ENCODE measurements around the gene GRIN2C.

Gene GRIN2C

GRCh38 chr17:74846621-74847020 is 13.1 kb downstream of the GRIN2C start:
- no peak for DNase-seq (ENCODE audit: low read depth)

GRCh38 chr17:74843352-74843627 is 16.4 kb downstream of the GRIN2C start:
- DNase-seq (ENCODE audit: low read depth) = no peak

- no peak for DNase-seq (ENCODE audit: low read depth)
Observed at GRCh38 chr17:74842599-74843351, 16.9 kb downstream of the GRIN2C start.

GRCh38 chr17:74842146-74842598 is 17.5 kb downstream of the GRIN2C start:
- DNase-seq (ENCODE audit: low read depth) = no peak

DNA sequence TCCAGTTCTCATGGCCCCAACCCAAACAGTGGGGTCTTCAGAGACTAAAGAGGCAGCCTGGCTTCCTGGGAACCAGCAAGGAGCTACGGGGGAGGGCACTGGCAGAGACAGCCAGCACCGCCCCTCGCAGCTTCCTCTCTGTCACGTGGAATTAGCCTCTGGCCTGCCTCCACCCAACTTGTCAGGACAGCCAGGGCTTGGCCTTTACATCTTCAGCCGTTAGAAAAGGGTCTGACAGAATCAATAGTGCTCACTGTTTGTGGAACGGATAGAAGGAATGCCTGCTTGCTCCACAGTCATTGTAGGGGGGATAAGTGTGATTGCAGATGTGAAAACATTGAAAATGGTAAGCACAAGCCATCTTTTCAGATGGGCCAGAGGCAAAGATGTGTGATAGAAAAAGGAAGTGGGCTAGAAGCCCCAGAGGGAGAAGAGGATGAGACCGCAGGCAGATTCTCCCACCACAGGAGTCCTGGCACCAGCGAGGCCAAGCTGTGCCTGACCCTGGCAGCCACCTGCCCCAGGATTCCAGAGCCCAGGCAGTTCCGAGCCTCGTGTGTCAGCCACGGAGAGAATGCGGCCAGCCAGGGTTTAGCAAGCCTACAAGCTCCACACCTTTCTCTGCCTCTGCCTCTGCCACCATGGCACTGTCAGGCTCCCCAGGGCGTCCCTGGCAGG is 18.6 kb downstream of the GRIN2C start:
- no peak for DNase-seq (ENCODE audit: low read depth)

DNA sequence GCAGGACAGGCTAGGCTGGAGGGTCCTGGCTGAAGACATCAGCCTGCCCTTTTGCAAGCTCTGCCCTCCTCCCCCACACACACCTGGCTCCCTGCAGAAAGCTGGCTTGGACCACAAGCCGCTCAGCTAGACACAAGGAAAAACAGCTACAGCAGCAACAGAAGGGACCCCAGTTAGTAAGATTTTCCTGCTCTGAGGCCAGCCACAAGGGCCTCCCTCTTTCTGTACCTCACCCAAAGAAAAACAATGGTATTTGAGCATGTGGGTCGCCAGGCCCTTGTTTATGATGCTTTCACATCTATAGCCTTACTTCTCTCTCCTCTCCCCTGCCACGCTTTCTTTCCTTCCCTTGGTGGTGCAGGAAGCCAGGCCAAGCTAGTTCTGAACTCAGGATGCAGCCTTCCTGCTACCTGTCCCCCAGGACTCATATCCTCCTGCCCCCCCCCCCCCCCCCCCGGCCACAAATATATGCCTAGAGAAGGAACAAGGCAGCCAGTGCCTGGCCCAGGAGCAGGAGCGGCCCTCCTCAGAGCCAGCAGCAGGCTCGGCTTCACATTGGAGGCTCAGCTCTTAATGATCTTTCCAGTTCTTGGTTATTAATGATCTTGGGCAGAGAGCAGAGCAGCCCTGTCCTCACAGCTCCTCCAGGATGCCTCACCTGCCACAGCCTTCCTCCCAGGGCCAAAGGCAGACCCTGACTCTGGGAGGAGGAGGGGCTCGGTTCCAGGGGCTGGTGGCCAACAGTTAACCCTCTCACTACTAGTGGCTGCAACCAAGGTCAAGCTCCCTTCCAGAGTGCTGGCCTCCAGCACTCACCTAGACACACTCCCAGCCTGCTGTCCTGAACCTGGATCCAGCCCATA is 19.5 kb downstream of the GRIN2C start:
- DNase-seq (ENCODE audit: low read depth) = no peak

GRCh38 chr17:74838274-74838673 is 21.4 kb downstream of the GRIN2C start:
- DNase-seq (ENCODE audit: low read depth) = no peak

GRCh38 chr17:74836691-74837467 is 22.8 kb downstream of the GRIN2C start:
- DNase-seq (ENCODE audit: low read depth) = no peak

- DNase-seq (ENCODE audit: low read depth) = no peak
Observed at GRCh38 chr17:74836191-74836590, 23.5 kb downstream of the GRIN2C start.

DNA sequence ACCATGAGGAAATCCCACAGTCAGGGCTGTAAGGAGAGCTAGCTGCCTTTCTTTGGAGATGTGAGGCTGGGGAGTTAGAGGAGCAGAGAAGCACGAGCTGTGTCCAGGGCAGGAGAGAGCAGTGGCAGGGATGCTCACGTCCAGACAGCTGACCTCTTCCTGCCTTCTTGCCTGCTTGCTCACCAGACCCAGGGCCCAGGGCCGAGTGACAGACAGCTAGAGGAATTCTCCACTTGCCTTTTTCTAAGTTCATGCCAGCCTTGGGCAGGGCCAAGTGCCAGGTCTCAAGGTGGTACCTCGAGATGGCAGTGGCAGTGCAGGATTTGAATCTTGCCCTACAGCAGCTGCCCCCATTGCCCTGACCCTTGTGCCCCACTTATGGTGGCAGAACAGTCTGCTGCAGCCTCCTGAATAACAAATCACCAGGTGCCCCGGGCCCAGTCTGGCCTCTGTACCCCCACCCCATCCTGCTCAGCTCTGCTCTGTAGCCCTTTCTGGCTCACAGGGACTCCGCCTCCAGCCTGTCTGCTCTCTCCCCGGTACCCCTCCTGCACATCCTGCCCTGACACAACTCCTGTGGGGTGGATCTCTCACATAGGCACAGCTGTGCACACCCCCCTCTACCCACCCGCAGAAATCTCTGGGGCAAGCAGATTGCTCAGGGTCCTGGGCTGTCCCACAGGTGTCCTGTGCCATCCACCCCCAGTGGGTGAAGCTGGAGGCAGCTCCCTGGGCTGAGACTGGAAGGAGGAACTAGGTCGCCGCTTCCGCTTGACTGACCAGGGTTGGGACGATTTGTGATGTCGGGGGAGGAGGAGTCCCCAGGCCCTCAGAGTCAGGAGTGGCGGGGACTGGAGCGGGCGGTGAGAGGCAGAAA is 25.9 kb downstream of the GRIN2C start:
- no peak for DNase-seq (ENCODE audit: low read depth)

- no peak for DNase-seq (ENCODE audit: low read depth)
Observed at GRCh38 chr17:74832421-74832820, 27.3 kb downstream of the GRIN2C start.

- no peak for DNase-seq (ENCODE audit: low read depth)
Observed at GRCh38 chr17:74831444-74832146, 28.1 kb downstream of the GRIN2C start.

- DNase-seq (ENCODE audit: low read depth) = no peak
Observed at GRCh38 chr17:74830861-74831260, 28.8 kb downstream of the GRIN2C start.

DNA sequence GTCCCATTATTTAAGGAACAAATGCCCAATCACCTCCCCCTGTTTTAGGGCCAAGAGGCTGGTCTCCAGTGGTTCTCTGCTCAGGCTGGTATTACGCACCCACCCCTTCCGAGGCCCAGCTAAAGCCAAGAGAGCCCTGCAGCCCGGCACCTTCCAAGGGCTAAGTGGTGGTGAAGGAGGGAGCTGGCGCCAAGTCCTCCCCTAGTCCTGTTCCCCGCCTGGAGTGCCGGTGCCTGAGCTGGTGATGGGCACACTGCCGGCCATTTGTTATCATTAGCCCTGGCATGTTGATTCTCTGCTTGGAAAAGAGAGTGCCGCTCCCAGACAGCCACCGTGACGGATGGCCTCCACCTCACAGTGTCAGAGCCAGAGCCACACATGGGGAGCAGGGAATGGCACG is 31.9 kb downstream of the GRIN2C start:
- no peak for DNase-seq (ENCODE audit: low read depth)

DNA sequence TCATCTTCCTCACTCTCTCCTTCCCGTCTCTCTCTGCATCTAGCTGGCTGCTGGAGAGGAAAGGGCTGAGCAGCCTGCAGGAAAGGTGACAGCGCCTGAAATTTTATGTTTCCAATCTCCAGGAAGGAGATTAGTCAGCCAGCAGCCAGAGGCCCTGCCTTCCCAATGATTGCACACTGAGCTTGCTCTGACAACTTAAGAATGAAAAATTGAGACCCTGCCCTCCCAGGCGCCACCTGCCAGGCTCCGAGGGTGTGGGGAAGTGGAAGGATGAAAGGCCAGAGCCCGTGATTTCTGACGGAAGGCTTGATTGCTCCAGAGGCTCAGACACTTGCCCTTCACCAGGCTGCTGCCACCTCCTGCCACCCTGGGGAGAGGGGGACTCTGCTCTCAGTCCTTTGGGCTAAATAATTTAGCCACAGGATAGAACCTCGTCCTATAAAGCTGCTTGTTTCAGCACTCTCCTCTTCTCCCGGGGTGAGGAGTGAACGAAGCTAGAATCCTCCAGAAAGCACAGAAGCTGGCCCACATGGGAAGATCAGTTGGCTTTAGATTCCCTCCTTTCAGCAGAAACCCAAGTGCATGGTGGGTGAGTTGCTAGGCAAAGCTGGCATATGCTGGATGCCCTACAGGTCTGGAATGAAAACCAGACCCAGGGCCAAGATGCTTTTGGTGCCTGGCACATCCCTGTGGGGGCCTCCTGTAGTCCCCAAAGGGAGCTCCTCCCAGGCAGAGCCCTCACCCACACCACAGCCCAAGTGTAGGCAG is 33.5 kb downstream of the GRIN2C start:
- DNase-seq (ENCODE audit: low read depth) = no peak

GRCh38 chr17:74824961-74825627 is 34.6 kb downstream of the GRIN2C start:
- no peak for DNase-seq (ENCODE audit: low read depth)

DNA sequence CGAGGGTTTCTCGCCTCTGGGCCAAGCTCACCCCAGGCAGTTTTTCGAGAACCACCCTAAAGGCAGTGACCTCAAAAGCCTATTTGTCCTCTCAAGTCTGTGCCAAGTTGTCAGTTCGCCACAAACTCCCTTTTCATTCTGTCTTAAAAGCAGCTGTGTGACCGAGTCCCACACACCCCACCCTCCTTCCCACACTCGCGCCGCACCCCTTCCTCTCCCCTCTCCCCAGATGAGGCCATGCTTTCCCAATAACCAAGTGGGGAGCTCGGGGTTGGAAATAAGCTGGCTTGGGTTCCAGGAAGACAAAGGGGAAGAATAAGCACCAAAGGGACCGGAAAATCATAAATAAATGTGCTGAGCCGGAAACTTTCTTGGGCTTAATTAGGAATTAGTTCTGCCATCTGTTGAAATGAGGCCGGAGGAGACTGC is 36.7 kb downstream of the GRIN2C start:
- DNase-seq (ENCODE audit: low read depth) = no peak

DNA sequence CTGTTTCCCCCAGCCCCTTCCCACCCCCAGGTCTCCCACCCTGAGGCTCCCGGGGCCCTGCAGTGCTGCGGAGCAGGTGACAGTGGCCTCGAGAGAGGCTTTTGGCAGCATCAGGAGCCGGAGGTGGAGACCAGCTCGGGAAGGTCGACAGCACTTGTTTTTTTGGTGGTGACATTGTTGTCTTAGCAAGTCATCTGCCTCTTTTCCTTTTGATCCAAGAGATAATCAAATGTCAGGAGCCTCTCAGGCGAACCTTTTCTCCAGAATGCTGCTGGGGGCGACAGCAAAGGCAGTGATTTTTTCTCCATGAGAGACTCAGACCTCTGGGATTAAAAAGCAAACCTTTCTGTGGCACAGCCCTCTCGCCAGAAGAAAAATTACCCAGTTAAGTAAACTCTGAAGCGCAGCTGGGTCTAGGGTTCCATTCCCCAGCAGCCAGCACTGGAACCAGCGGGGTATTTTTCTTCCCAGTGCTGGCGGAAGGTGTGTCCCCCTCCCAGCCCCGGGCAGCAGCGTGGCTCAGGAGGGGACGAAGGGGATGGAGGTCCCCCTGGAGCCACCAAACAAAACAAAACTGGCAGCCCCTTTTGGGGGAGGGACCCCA is 37.2 kb downstream of the GRIN2C start:
- no peak for DNase-seq (ENCODE audit: low read depth)
